SK-N-MC (cell line): ENCODE measurements around the gene DDX39B.
A peak's percentile ranks its signal among the peaks of the same experiment; 100 is the strongest.

Source experiments
- DNase-seq: peaks from one replicate; pipeline ENCODE4 v3.0.0-alpha.2; 2011; ENCODE audit warnings: low read depth, low spot score
- H3K27ac ChIP-seq: fragments of 200-600 bp; sonication (generic); 2 replicates; pipeline ENCODE4 v1.5.1; 2016; ENCODE audit warnings: mixed run types
- H3K36me3 ChIP-seq: fragments of 200-600 bp; sonication (generic); 2 replicates; pipeline ENCODE4 v1.6.1; 2017; ENCODE audit warnings: antibody characterized with exemption, low read length, mixed read lengths; ENCODE audit not compliant: insufficient read depth
- H3K4me3 ChIP-seq: fragments of 200-600 bp; sonication (generic); 2 replicates; pipeline ENCODE4 v1.5.1; 2016
- H3K9ac ChIP-seq: fragments of 200-600 bp; sonication (generic); 2 replicates; pipeline ENCODE4 v1.8.0; 2017; ENCODE audit warnings: mixed run types, mixed read lengths; ENCODE audit not compliant: insufficient read length
- H3K9me3 ChIP-seq: fragments of 200-600 bp; sonication (generic); 2 replicates; pipeline ENCODE4 v1.6.1; 2017; ENCODE audit warnings: low read depth, mild to moderate bottlenecking, antibody characterized with exemption, low read length, moderate library complexity, mixed read lengths
- EZH2 ChIP-seq: fragments of 200-600 bp; sonication (generic); IDR thresholded peaks from one replicate; pipeline ENCODE4 v1.6.1; 2017; ENCODE audit warnings: antibody characterized with exemption
- FOXP2 ChIP-seq: optimal IDR thresholded peaks from 2 replicates; pipeline ENCODE3; 2011; ENCODE audit warnings: mild to moderate bottlenecking, moderate library complexity; ENCODE audit not compliant: insufficient read depth; ENCODE audit errors: extremely low read length, control extremely low read depth
- POLR2AphosphoS5 ChIP-seq: IDR thresholded peaks from 2 replicates; pipeline ENCODE4 v1.6.1; 2012; ENCODE audit warnings: mild to moderate bottlenecking, low read depth, low read length, borderline replicate concordance

The DDX39B gene

DNA sequence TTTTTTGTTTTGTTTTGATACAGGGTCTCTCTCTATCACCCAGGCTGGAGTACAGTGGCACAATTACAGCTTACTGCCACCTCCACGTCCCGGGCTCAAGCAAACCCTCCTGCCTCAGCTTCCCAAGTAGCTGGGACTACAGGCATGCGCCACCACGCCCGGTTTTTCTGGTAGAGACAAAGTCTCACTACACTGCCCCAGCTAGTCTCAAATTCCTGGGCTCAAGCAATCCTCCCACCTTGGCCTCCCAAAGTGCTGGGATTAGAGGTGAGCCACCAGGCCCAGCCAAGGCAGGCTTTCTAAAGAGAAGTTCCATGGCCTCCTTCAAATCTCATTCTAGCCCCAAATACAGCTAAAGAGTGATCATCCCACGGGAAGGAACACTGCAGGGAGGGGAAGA lies 7.8 kb downstream of the DDX39B start:
- H3K36me3 ChIP-seq: peaks cover 97% of the 10 kb centered on the region
- no peak overlapping the region for H3K9ac ChIP-seq
- H3K27ac ChIP-seq: no peak overlapping the region
- H3K4me3 ChIP-seq: no peak overlapping the region
- H3K9me3 ChIP-seq: no peaks in the 10 kb centered on the region
- no peak for TF ChIP-seq EZH2
- no peak for TF ChIP-seq FOXP2
- no peak for TF ChIP-seq POLR2AphosphoS5
- DNase-seq: no peak

GRCh38 chr6:31533455-31533841 lies 8.4 kb downstream of the DDX39B start:
- TF ChIP-seq EZH2: no peak
- TF ChIP-seq FOXP2: no peak
- TF ChIP-seq POLR2AphosphoS5: no peak
- no peaks in the 10 kb centered on the region for H3K9me3 ChIP-seq
- no peak overlapping the region for H3K4me3 ChIP-seq
- peaks cover 91% of the 10 kb centered on the region for H3K36me3 ChIP-seq
- peak overlapping the region; percentile 55 for H3K27ac ChIP-seq
- no peak overlapping the region for H3K9ac ChIP-seq
- DNase-seq: no peak

DNA sequence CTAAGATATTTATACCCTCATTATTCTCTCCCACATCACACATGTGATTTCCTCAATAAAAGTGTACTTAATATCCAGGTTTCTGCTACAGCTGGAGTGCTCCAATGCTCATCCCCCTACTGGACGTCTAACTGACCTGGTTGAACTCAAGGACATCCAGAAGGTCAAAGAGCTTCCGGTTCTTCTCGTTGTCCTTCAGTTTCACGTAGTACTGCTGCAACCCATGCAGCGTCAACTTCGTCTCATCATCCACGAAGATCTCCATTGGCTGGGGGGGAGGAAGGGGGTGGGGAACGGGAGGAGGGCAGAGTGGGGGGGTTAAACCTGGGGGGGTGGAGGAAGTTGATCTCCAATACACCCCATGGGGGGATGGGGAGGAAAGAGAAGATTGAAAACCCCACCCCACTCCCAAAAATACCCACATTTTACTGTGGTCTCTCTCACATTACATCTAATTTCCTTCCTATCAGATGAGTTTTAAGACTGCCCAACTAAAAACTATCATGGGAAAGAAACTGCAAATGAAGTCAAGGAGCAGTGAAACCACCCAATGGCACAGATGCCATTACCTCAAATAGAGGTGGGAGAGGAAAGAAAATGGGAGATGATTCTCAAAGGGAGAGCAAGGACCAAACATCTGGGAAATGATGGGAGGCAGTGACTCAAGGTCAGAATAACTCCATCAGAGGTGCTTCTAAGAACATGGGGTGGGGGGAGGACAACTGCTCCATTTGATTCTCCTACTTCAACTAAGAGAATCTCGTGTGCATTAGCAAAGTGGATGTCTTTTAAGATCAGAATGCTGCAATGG lies 9.0 kb downstream of the DDX39B start:
- Histone ChIP-seq H3K36me3 (peaks cover 85% of the 10 kb centered on the region), H3K27ac (peak overlapping the region; percentile 55)
- no peak for TF ChIP-seq FOXP2
- peak; percentile 27; the same call in 1 of the 2 replicates for TF ChIP-seq POLR2AphosphoS5
- no peak for TF ChIP-seq EZH2

GRCh38 chr6:31531771-31532643 lies 9.8 kb downstream of the DDX39B start:
- Histone ChIP-seq H3K27ac (no peak overlapping the region; the same call in 1 of the 2 replicates), H3K4me3 (no peak overlapping the region), H3K9me3 (no peaks in the 10 kb centered on the region), H3K36me3 (peaks cover 77% of the 10 kb centered on the region), H3K9ac (no peak overlapping the region)
- no peak for DNase-seq
- TF ChIP-seq POLR2AphosphoS5 (peak; percentile 13; the same call in 1 of the 2 replicates), EZH2 (no peak)

More for the DNA sequence above, 9.0 kb downstream of the DDX39B start:
- no peaks in the 10 kb centered on the region for H3K9me3 ChIP-seq
- H3K4me3 ChIP-seq: no peak overlapping the region
- no peak for DNase-seq
- no peak overlapping the region for H3K9ac ChIP-seq

- H3K9ac ChIP-seq: no peak overlapping the region
- no peak for DNase-seq
- H3K27ac ChIP-seq: no peak overlapping the region
- no peaks in the 10 kb centered on the region for H3K9me3 ChIP-seq
- TF ChIP-seq EZH2 (no peak), POLR2AphosphoS5 (no peak), FOXP2 (no peak)
- H3K36me3 ChIP-seq: peaks cover 68% of the 10 kb centered on the region
- H3K4me3 ChIP-seq: no peak overlapping the region
These were observed 10.6 kb downstream of the DDX39B start for GRCh38 chr6:31531162-31531561.

DNA sequence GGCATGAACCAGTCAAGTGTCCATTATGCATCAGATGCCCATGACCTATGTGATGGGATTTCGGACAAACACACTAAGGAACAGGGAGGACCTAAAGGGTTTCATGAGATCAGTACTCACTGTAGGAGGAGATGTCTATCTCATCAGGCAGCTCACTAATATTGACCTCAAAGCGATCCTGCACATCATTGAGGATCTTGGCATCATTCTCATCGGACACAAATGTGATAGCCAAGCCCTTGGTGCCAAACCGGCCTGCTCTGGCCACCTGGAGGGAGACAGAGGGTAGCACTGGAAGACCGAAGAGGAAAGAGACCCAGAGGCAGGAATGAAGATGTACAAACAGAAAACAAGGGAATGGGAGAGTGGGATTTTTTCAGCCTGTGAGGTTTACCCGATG lies 11.1 kb downstream of the DDX39B start:
- Histone ChIP-seq H3K9ac (no peak overlapping the region), H3K4me3 (no peak overlapping the region), H3K36me3 (peaks cover 63% of the 10 kb centered on the region), H3K9me3 (no peaks in the 10 kb centered on the region), H3K27ac (no peak overlapping the region)
- DNase-seq: no peak
- TF ChIP-seq FOXP2 (no peak), POLR2AphosphoS5 (peak; percentile 10; the same call in 1 of the 2 replicates), EZH2 (no peak)

GRCh38 chr6:31529329-31530150 lies 12.3 kb downstream of the DDX39B start:
- peaks cover 52% of the 10 kb centered on the region for H3K36me3 ChIP-seq
- H3K9ac ChIP-seq: no peak overlapping the region
- no peak for DNase-seq
- TF ChIP-seq POLR2AphosphoS5 (peak; percentile 45; the same call in 1 of the 2 replicates), EZH2 (no peak)
- H3K9me3 ChIP-seq: no peaks in the 10 kb centered on the region
- no peak overlapping the region for H3K4me3 ChIP-seq
- no peak overlapping the region for H3K27ac ChIP-seq
